Spleen (tissue), 7 donors: ENCODE results near the gene CHST15.

Experiments used
- CTCF ChIP-seq, 11 experiments: fragments of 200-600 bp in 7 of 11; fragments of 450-650 bp in 4 of 11; sonication (generic) in 4 of 11; IDR thresholded peaks in 8 of 11; conservative IDR thresholded peaks in 3 of 11; 1 replicate in 7 of 11; 2 replicates in 4 of 11; pipeline versions ENCODE4 v1.4.0 to v1.8.0; 2016 to 2021; ENCODE audit warnings: antibody characterized with exemption in 11 of 11, inconsistent platforms in 4 of 11, mild to moderate bottlenecking in 1 of 11
- POLR2A ChIP-seq, 3 donors: fragments of 450-650 bp; IDR thresholded peaks; one replicate each; pipeline ENCODE4 v1.5.1; 2017; ENCODE audit warnings: antibody characterized with exemption in 3 of 3, mild to moderate bottlenecking in 1 of 3
- donor health status: DM: no; HTN: no; CAD: no; lungs with moderate emphysema.
- donor health status: DM: no; HTN: no; CAD: no.
- donor health status: DM: no; HTN: no; CAD: no.

- TF ChIP-seq POLR2A (IDR thresholded peaks at IDR 0.05), result no peak
- TF ChIP-seq CTCF (IDR thresholded peaks at IDR 0.05 in 8 of 11, conservative IDR thresholded peaks at IDR 0.05 in 3 of 11), result no peak
Measured at GRCh38 chr10:124131172-124131571, 37.8 kb upstream of the CHST15 start.
